Measurements from ENCODE around the gene C1orf167.

DNA sequence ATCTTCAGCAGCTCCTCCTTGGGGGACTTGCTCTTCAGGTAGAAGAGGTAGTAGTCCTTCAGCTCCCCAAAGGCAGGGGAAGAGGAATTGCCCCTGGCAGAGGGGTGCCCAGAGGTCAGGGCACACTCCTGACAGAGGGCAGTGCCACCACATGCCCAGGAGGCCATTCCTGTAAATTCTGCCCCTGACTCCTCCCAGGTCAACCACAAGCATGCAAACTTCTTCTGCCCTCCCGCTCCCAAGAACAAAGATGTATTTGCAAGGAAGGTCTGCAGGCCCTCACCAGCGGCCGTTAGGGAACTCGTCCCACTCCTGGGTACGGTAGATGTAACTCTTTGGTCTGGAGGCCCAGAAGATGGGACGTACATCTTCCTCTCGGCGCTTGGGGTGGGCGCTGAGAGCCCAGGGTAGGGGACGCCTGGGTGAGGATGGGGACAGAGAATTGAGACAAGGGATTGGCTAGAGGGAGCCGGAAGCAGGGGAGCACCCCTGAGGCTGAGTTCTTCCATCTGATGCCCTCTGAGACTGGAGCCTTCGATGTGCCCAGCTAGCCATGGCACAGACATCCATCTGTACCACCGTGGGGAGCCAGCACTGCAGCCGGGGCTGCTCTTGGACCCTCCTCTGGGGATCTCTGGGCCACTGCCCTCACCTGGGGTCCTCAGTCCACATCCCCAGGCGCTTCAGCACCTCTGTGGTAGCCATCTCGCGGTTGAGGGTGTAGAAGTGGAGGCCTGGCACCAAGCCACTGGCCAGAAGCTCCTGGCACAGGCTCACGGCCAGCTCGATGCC is 32.6 kb downstream of the C1orf167 start:
- TF ChIP-seq, protein P1, sequence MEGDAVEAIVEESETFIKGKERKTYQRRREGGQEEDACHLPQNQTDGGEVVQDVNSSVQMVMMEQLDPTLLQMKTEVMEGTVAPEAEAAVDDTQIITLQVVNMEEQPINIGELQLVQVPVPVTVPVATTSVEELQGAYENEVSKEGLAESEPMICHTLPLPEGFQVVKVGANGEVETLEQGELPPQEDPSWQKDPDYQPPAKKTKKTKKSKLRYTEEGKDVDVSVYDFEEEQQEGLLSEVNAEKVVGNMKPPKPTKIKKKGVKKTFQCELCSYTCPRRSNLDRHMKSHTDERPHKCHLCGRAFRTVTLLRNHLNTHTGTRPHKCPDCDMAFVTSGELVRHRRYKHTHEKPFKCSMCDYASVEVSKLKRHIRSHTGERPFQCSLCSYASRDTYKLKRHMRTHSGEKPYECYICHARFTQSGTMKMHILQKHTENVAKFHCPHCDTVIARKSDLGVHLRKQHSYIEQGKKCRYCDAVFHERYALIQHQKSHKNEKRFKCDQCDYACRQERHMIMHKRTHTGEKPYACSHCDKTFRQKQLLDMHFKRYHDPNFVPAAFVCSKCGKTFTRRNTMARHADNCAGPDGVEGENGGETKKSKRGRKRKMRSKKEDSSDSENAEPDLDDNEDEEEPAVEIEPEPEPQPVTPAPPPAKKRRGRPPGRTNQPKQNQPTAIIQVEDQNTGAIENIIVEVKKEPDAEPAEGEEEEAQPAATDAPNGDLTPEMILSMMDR (IDR thresholded peaks at IDR 0.05 in 8 of 11, conservative IDR thresholded peaks at IDR 0.05 in 3 of 11): no peak
- no peak for TF ChIP-seq POLR2A (IDR thresholded peaks at IDR 0.05)
